SK-N-SH (cell line): ENCODE data around the gene EFS.

Source experiments
- CHD2 ChIP-seq: fragments of 150-350 bp; IDR thresholded peaks from 2 replicates; pipeline ENCODE4 v1.6.1; 2018; ENCODE audit warnings: low read length; ENCODE audit not compliant: partially characterized antibody
- CTCF ChIP-seq: fragments of 200-600 bp; sonication (generic); IDR thresholded peaks from 2 replicates; pipeline ENCODE4 v1.6.1; 2017; ENCODE audit warnings: antibody characterized with exemption, mild to moderate bottlenecking, moderate library complexity
- EP300 ChIP-seq, 2 experiments: IDR thresholded peaks; 2 replicates each; pipeline versions ENCODE4 v1.4.0 to v1.6.1; 2012; ENCODE audit warnings: borderline replicate concordance in 1 of 2, low read depth in 1 of 2, low read length in 1 of 2
- FOSL2 ChIP-seq: IDR thresholded peaks from 2 replicates; pipeline ENCODE4 v1.4.0; 2012; ENCODE audit warnings: low read depth, mild to moderate bottlenecking, moderate library complexity, borderline replicate concordance
- FOXM1 ChIP-seq: IDR thresholded peaks from 2 replicates; pipeline ENCODE4 v1.4.0; 2012; ENCODE audit warnings: low read depth, mild to moderate bottlenecking
- GATA2 ChIP-seq: sonication (generic); formaldehyde crosslinking; IDR thresholded peaks from 2 replicates; pipeline ENCODE4 v1.5.0; 2020; ENCODE audit warnings: mild to moderate bottlenecking, missing genetic modification reagents
- MAX ChIP-seq: IDR thresholded peaks from 2 replicates; pipeline ENCODE4 v1.4.0; 2012; ENCODE audit warnings: low read depth
- NRF1 ChIP-seq: IDR thresholded peaks from 2 replicates; pipeline ENCODE4 v1.6.1; 2012; ENCODE audit warnings: low read depth, mild to moderate bottlenecking, low read length
- POLR2AphosphoS5 ChIP-seq: IDR thresholded peaks from 2 replicates; pipeline ENCODE4 v1.6.1; 2012; ENCODE audit warnings: low read depth, low read length
- REST ChIP-seq: IDR thresholded peaks from 2 replicates; pipeline ENCODE4 v1.6.1; 2012; ENCODE audit warnings: mild to moderate bottlenecking, low read depth, low read length, moderate library complexity
- SMC3 ChIP-seq: IDR thresholded peaks from 2 replicates; pipeline ENCODE4 v1.6.1; 2012; ENCODE audit warnings: low read depth, low read length, improper control_type of control experiment
- USF2 ChIP-seq: fragments of 150-350 bp; IDR thresholded peaks from 2 replicates; pipeline ENCODE4 v1.6.1; 2017; ENCODE audit warnings: antibody characterized with exemption, low read length, low read depth, borderline replicate concordance

- TF ChIP-seq CTCF (no peak), FOSL2 (no peak), MAX (no peak), REST (no peak), CHD2 (no peak), FOXM1 (no peak), POLR2AphosphoS5 (no peak), EP300 (IDR thresholded peaks at IDR 0.05; ENCODE audit: borderline replicate concordance in 1 of 2, low read depth in 1 of 2, low read length in 1 of 2) (no peak), GATA2 (no peak), SMC3 (no peak), USF2 (no peak), NRF1 (no peak)
Measured at GRCh38 chr14:23357261-23357660, 7.7 kb downstream of the EFS start.
